DND-41 (cell line): ENCODE results near the gene GBA2.

Experiments
- CTCF ChIP-seq: IDR thresholded peaks from 2 replicates; pipeline ENCODE4 v1.5.1; 2012; ENCODE audit warnings: borderline replicate concordance, low read length, moderate library complexity, mild to moderate bottlenecking; ENCODE audit not compliant: poor library complexity, severe bottlenecking; ENCODE audit errors: extremely low read depth
- EZH2 ChIP-seq: IDR thresholded peaks from 3 replicates; pipeline ENCODE4 v1.6.1; 2012; ENCODE audit warnings: borderline replicate concordance, low read depth, mild to moderate bottlenecking, moderate library complexity, low read length, inconsistent platforms; ENCODE audit not compliant: severe bottlenecking

GRCh38 chr9:35756275-35757225 is 7.5 kb upstream of the GBA2 start:
- TF ChIP-seq CTCF = peak; percentile 83
- no peak for TF ChIP-seq EZH2
